Stimulated activated naive CD8-positive, alpha-beta T cell treated with anti-CD3 and anti-CD28 coated beads, Interleukin-15, Interleukin-2, amounts not matched to agents 100 U/mL and 50 U/mL, for 24 hours (primary cell): ENCODE results near the gene PRDX5.

Source experiments
- ATAC-seq: fragments of 150-1000 bp; cut with Tn5 transposase; one replicate; pipeline ENCODE4 v1.10.0; 2021
- DNase-seq: peaks from one replicate; pipeline ENCODE4 v3.0.0; 2021

The PRDX5 gene

GRCh38 chr11:64347193-64347867 lies 29.4 kb downstream of the PRDX5 start:
- DNase-seq: no peak
- ATAC-seq: no peak

GRCh38 chr11:64348383-64349024 lies 30.6 kb downstream of the PRDX5 start:
- DNase-seq (no peak), ATAC-seq (no peak)

- DNase-seq (no peak), ATAC-seq (no peak)
These were observed 31.1 kb downstream of the PRDX5 start for GRCh38 chr11:64349025-64349387.

GRCh38 chr11:64349404-64349803 lies 31.5 kb downstream of the PRDX5 start:
- DNase-seq (no peak), ATAC-seq (no peak)

GRCh38 chr11:64351136-64351631 lies 33.3 kb downstream of the PRDX5 start:
- DNase-seq (no peak), ATAC-seq (no peak)

GRCh38 chr11:64352099-64352994 lies 34.4 kb downstream of the PRDX5 start:
- ATAC-seq (no peak), DNase-seq (no peak)

- DNase-seq (no peak), ATAC-seq (no peak)
These were observed 35.2 kb downstream of the PRDX5 start for GRCh38 chr11:64352995-64353714.

GRCh38 chr11:64353715-64354506 lies 36.0 kb downstream of the PRDX5 start:
- DNase-seq (no peak), ATAC-seq (no peak)

GRCh38 chr11:64355078-64355940 lies 37.4 kb downstream of the PRDX5 start:
- ATAC-seq: peak; percentile 44
- peak; percentile 77 for DNase-seq

GRCh38 chr11:64356498-64357411 lies 38.8 kb downstream of the PRDX5 start:
- ATAC-seq (no peak), DNase-seq (peak; percentile 65)

GRCh38 chr11:64357446-64357845 lies 39.5 kb downstream of the PRDX5 start:
- ATAC-seq (no peak), DNase-seq (no peak)

- ATAC-seq: peak; percentile 68
These were observed 40.1 kb downstream of the PRDX5 start for GRCh38 chr11:64357904-64358535.

GRCh38 chr11:64358536-64358906 lies 40.6 kb downstream of the PRDX5 start:
- no peak for ATAC-seq
- DNase-seq: no peak

More at GRCh38 chr11:64357904-64358535, 40.1 kb downstream of the PRDX5 start:
- peak; percentile 67 for DNase-seq

GRCh38 chr11:64358907-64359711 lies 41.2 kb downstream of the PRDX5 start, which contains the start of gene RPS6KA4:
TSS of gene RPS6KA4 (plus strand) at chr11:64359162. CDS start at chr11:64359236, 74 bp downstream.
- peak; percentile 75 for ATAC-seq
- peak; percentile 73 for DNase-seq

- ATAC-seq (peak; percentile 15), DNase-seq (peak; percentile 39)
These were observed 42.0 kb downstream of the PRDX5 start for GRCh38 chr11:64359712-64360445.

- no peak for ATAC-seq
- DNase-seq: no peak
These were observed 42.6 kb downstream of the PRDX5 start for GRCh38 chr11:64360448-64360921.

- DNase-seq (no peak), ATAC-seq (no peak)
These were observed 43.7 kb downstream of the PRDX5 start for GRCh38 chr11:64361659-64362058.
